ENCODE measurements around the gene KDM8. TPM values are rescaled to one million over a fixed set of nuclear protein-coding genes. Genes with fewer than 3 reads are reported as not detected.

The KDM8 gene
- total and polyA plus RNA-seq, 4 donors, result 2.6 to 7.0 (median 4.7) TPM

DNA sequence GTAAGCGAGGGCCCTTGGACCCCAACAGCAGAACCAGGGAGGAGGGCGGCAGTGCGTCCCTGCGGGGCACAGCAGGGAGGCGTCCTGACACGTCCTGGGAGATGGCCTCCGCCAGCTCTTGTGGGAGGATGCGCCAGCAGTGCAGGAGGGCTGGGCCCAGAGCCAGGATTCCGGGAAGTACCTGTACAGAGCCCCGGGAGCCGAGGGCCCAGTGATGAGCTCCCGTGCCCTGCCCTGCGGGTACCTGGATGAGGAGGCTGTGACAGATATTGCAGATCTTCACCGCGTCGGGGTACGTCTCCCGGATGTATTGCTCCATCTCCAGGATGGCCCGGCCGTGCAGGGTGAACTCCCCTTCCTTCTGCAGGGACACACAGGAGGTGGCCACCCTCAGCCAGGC is 23.1 kb downstream of the KDM8 start:
- WGBS, 2 donors, result 83 to 90% methylated on average over 20 of the region's 20 CpGs
- TF ChIP-seq, protein P1, sequence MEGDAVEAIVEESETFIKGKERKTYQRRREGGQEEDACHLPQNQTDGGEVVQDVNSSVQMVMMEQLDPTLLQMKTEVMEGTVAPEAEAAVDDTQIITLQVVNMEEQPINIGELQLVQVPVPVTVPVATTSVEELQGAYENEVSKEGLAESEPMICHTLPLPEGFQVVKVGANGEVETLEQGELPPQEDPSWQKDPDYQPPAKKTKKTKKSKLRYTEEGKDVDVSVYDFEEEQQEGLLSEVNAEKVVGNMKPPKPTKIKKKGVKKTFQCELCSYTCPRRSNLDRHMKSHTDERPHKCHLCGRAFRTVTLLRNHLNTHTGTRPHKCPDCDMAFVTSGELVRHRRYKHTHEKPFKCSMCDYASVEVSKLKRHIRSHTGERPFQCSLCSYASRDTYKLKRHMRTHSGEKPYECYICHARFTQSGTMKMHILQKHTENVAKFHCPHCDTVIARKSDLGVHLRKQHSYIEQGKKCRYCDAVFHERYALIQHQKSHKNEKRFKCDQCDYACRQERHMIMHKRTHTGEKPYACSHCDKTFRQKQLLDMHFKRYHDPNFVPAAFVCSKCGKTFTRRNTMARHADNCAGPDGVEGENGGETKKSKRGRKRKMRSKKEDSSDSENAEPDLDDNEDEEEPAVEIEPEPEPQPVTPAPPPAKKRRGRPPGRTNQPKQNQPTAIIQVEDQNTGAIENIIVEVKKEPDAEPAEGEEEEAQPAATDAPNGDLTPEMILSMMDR (IDR thresholded peaks at IDR 0.05; ENCODE audit: control extremely low read depth, extremely low read depth), result no peak
- H3K27ac ChIP-seq (ENCODE audit: low read depth in 1 of 2, low read length in 1 of 2), result no peak overlapping the region
- H3K9ac ChIP-seq (ENCODE audit: insufficient read depth in 1 of 2, low read length in 2 of 2), result no peak overlapping the region
- ATAC-seq (ENCODE audit: insufficient read depth, low FRiP score) (no peak), DNase-seq (no peak)
- peaks cover 0 to 33% (median 8%) of the 10 kb centered on the region in 4 donors for H3K36me3 ChIP-seq (ENCODE audit: control insufficient read depth in 4 of 4, insufficient read depth in 4 of 4, low read length in 4 of 4)
- H3K4me1 ChIP-seq (ENCODE audit: control insufficient read depth in 5 of 5, insufficient read depth in 5 of 5, low read length in 5 of 5), result peaks cover 0 to 26% (median 4%) of the 10 kb centered on the region in 5 donors
- no peaks in the 10 kb centered on the region for H3K27me3 ChIP-seq (ENCODE audit: control insufficient read depth in 3 of 3, insufficient read depth in 3 of 3, low read length in 2 of 3)
- H3K4me3 ChIP-seq, result no peak overlapping the region
- H3K9me3 ChIP-seq (ENCODE audit: control insufficient read depth in 4 of 4, insufficient read depth in 3 of 4, low read length in 3 of 4), result no peaks in the 10 kb centered on the region

- Histone ChIP-seq H3K36me3 (ENCODE audit: control insufficient read depth in 4 of 4, insufficient read depth in 4 of 4, low read length in 4 of 4) (peaks cover 0 to 37% (median 10%) of the 10 kb centered on the region in 4 donors), H3K4me1 (ENCODE audit: control insufficient read depth in 5 of 5, insufficient read depth in 5 of 5, low read length in 5 of 5) (peaks cover 0 to 22% (median 4%) of the 10 kb centered on the region in 5 donors), H3K9ac (ENCODE audit: insufficient read depth in 1 of 2, low read length in 2 of 2) (no peak overlapping the region), H3K27ac (ENCODE audit: low read depth in 1 of 2, low read length in 1 of 2) (no peak overlapping the region), H3K4me3 (no peak overlapping the region), H3K9me3 (ENCODE audit: control insufficient read depth in 4 of 4, insufficient read depth in 3 of 4, low read length in 3 of 4) (no peaks in the 10 kb centered on the region), H3K27me3 (ENCODE audit: control insufficient read depth in 3 of 3, insufficient read depth in 3 of 3, low read length in 2 of 3) (no peaks in the 10 kb centered on the region)
- ATAC-seq (ENCODE audit: insufficient read depth, low FRiP score) (no peak), DNase-seq (no peak)
- 81 to 84% methylated on average over 16 of the region's 16 CpGs for WGBS, 2 donors
- TF ChIP-seq, protein P1 (IDR thresholded peaks at IDR 0.05; ENCODE audit: control extremely low read depth, extremely low read depth), result no peak
Measured at GRCh38 chr16:27226976-27227705, 23.8 kb downstream of the KDM8 start.

- no peak for ATAC-seq (ENCODE audit: insufficient read depth, low FRiP score)
- no peak overlapping the region for H3K4me3 ChIP-seq
- no peak for DNase-seq
- H3K36me3 ChIP-seq (ENCODE audit: control insufficient read depth in 4 of 4, insufficient read depth in 4 of 4, low read length in 4 of 4), result peaks cover 0 to 42% (median 14%) of the 10 kb centered on the region in 4 donors
- no peaks in the 10 kb centered on the region for H3K9me3 ChIP-seq (ENCODE audit: control insufficient read depth in 4 of 4, insufficient read depth in 3 of 4, low read length in 3 of 4)
- no peaks in the 10 kb centered on the region for H3K27me3 ChIP-seq (ENCODE audit: control insufficient read depth in 3 of 3, insufficient read depth in 3 of 3, low read length in 2 of 3)
- H3K27ac ChIP-seq (ENCODE audit: low read depth in 1 of 2, low read length in 1 of 2), result no peak overlapping the region
- 43 to 80% methylated on average over 12 of the region's 12 CpGs for WGBS, 2 donors
- no peak overlapping the region for H3K9ac ChIP-seq (ENCODE audit: insufficient read depth in 1 of 2, low read length in 2 of 2)
- TF ChIP-seq, protein P1 (IDR thresholded peaks at IDR 0.05; ENCODE audit: control extremely low read depth, extremely low read depth), result no peak
- peaks cover 0 to 14% (median 3%) of the 10 kb centered on the region in 5 donors for H3K4me1 ChIP-seq (ENCODE audit: control insufficient read depth in 5 of 5, insufficient read depth in 5 of 5, low read length in 5 of 5)
Measured at GRCh38 chr16:27228045-27228444, 24.7 kb downstream of the KDM8 start.
